ENCODE data around the gene KRTAP4-1.
"Not testable (repeated sequence)": the region's sequence is repeated elsewhere in the genome, so short reads cannot be mapped to it uniquely, and the experiment has no call there.

Gene KRTAP4-1

DNA sequence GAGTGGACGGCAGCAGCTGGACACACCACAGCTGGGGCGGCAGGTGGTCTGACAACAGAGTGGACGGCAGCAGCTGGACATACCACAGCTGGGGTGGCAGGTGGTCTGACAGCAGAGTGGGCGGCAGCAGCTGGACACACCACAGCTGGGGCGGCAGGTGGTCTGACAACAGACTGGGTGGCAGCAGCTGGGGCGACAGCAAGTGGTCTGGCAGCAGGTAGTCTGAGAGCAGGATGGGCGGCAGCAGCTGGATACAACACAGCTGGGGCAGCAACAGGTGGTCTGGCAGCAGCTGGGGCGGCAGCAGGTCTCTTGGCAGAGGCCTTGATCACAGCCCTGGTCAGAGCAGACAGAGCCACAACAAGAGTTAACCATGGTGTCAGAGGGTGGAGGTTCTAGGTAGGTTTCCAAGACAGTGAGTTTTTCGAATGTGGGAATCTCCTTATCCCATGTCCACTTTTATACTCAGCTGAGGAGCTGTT lies at the start of gene KRTAP4-1:
TSS of gene KRTAP4-1 (minus strand) at position 432 of the 482 bp plus-strand sequence. CDS start at position 375, 57 bp downstream.
- DNase-seq (ENCODE audit: low spot score): no peak

DNA sequence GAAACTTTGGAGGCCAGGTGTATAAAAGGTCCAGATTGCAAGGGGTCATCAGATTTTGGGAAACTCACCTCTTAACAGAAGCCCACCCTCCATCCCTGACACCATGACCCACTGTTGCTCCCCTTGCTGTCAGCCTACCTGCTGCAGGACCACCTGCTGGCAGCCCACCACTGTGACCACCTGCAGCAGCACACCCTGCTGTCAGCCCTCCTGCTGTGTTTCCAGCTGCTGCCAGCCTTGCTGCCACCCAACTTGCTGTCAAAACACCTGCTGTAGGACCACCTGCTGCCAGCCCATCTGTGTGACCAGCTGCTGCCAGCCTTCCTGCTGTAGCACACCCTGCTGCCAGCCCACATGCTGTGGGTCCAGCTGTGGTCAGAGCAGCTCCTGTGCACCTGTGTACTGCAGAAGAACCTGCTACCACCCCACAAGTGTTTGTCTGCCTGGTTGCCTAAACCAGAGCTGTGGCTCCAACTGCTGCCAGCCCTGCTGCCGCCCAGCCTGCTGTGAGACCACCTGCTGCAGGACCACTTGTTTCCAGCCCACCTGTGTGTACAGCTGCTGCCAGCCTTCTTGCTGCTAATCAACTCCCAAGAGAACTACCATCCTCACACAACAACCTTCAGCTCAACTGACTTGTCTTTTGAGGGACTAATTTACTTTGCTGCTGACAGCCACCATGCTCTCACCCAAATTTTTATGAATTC lies 47.8 kb upstream of the KRTAP4-1 start, which contains the start of gene KRTAP9-3:
TSS of gene KRTAP9-3 (plus strand) at position 51 of the 707 bp plus-strand sequence. CDS start at position 104, 53 bp downstream.
- not testable (repeated sequence) for DNase-seq (ENCODE audit: low spot score)

DNA sequence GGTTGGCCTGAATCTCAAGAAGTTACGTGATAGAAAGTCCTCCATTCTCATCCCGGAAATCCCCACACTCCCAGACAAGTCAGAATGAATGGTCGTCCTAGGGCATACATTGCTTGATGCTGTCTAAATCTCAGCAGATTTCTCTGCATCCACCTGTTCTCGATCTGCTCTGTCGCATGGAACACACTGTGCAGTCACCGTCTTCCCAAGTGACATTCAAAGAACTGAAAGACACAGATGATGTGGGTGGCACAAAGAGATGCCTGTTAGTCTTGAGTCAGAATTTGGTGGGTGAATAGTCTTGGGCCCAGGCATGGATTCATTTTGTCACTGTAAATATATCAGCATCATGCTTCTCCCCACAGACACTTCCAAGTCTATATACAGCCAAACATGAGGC lies 47.0 kb upstream of the KRTAP4-1 start:
- DNase-seq (ENCODE audit: low spot score): no peak

DNA sequence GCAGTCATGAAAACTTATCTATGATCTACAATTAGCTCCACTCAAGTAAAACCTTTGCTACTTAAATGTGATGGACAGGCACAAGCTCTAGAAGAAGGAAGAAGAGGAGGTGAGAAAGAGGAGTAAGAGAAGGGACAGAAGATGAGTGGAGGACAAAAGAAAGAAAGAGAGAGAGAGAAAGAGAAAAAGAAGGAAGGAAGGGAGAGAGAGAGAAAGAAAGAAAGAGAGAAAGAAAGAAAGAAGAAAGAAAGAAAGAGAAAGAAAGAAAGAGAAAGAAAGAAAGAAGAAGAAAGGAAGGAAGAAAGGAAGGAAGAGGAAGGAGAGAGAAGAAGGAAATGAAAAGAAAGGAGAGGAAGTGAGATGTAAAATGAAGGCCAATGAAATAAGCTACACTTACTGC lies 45.4 kb upstream of the KRTAP4-1 start:
- no peak for DNase-seq (ENCODE audit: low spot score)

DNA sequence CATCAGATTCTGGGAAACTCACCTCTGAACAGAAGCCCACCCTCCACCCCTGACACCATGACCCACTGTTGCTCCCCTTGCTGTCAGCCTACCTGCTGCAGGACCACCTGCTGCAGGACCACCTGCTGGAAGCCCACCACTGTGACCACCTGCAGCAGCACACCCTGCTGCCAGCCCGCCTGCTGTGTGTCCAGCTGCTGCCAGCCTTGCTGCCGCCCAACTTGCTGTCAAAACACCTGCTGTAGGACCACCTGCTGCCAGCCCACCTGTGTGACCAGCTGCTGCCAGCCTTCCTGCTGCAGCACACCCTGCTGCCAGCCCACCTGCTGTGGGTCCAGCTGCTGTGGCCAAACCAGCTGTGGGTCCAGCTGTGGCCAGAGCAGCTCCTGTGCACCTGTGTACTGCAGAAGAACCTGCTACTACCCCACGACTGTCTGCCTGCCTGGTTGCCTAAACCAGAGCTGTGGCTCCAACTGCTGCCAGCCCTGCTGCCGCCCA lies 41.9 kb upstream of the KRTAP4-1 start, which contains the start of gene KRTAP9-2:
TSS of gene KRTAP9-2 (plus strand) at position 51 of the 498 bp plus-strand sequence. CDS start at position 58, 7 bp downstream.
- not testable (repeated sequence) for DNase-seq (ENCODE audit: low spot score)

DNA sequence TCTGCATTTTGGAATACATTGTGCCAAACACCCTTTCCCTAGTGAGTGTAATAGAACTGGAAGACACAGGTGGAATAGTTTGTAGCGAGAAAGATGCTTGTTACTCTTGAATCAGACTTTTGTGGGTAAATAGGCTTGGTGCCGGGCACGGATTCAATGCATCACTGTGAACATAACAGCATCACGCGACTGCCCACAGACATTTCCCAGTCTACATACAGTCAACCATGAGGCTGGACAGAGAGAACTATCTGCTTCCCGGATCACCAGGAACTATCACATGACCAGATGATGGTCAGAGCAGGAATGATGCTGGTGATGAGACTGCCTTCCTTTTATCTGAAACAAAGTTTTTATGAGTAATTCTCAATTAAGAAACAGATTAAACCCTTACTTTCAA lies 41.3 kb upstream of the KRTAP4-1 start:
- no peak for DNase-seq (ENCODE audit: low spot score)

DNA sequence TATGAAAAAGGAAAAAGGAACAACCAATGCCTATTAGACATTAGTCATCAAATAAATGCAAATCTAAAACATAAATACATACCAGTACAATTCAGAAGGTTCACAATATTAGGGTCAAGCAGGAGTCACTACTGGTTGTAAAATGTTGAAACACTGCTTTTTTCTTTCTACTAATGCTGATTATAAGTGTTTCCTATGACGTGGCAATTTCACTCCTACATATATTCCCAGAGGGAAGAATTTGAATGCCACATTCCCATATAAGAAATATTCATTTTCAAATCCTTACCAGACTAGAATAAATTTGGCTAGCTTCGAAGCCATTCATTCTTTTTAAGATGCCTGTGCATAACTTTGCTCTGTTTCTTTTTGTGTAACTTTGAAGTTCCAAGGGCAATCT lies 39.1 kb upstream of the KRTAP4-1 start:
- no peak for DNase-seq (ENCODE audit: low spot score)

DNA sequence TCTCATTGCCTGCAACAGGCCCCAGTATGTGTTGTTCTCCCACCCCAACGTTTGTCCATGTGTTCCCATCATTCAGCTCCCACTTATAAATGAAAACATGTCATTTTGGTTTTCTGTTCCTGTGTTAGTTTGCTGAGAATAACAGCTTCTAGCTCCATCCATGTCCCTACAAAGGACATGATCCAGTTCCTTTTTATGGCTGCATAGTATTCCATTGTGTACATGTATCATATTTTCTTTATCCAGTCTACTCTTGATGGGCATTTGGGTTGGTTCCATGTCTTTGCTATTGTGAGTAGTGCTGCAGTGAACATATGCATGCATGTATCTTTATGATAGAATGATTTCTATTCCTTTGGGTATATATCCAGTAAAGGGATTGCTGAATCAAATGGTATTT lies 31.0 kb upstream of the KRTAP4-1 start:
- no peak for DNase-seq (ENCODE audit: low spot score)

DNA sequence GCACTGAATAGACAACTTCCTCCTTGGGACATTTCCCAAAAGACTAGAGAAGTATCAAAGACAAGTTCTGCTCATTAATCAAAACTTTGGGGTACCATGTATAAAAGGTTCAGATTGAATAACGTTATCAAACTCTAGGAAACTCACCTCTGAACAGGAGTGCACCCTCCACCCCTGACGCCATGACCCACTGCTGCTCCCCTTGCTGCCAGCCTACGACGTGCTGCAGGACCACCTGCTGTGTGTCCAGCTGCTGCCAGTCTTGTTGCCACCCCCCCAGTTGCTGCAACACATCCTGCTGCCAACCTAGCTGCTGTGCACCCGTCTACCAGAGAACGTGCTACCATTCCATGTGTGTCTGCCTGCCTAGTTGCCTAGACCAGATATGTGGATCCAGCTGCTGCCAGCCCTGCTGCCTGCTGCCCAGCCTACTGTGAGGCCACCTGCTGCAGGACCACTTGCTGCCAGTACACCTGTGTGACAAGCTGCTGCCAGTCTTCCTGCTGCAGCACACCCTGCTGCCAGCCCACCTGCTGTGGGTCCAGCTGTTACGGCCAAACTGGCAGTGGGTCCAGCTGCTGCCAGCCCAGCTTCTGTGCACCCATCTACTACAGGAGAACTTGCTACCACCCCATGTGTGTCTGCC lies 27.9 kb upstream of the KRTAP4-1 start:
- no peak for DNase-seq (ENCODE audit: low spot score)

DNA sequence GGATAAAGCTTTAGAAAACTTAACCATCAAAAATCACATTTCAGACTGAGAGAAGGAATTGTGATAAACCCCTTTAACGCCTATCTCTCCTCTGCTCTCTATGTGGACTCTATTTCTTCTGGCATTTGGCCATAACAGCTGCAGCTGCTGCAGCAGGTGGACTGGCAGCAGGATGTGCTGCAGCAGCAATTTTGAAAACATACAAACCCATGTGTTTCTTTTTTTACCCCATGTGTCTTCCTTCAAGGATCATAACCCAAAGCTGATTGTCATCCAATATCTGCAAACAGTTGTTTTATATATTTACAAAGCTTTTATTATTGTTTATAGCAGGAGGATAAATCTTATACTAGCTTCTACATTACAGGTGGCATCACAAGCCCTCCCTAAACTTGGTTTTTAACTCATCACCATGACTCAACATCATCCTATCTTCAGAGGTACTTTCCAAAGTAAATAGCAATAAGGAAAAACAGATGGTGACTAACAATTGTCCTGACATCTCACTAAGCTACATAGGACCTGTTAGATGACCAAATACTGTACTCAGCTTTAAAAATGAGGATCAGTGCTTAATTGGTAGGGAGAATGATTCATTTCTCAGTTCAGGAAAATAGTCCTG lies 27.2 kb upstream of the KRTAP4-1 start:
- no peak for DNase-seq (ENCODE audit: low spot score)

DNA sequence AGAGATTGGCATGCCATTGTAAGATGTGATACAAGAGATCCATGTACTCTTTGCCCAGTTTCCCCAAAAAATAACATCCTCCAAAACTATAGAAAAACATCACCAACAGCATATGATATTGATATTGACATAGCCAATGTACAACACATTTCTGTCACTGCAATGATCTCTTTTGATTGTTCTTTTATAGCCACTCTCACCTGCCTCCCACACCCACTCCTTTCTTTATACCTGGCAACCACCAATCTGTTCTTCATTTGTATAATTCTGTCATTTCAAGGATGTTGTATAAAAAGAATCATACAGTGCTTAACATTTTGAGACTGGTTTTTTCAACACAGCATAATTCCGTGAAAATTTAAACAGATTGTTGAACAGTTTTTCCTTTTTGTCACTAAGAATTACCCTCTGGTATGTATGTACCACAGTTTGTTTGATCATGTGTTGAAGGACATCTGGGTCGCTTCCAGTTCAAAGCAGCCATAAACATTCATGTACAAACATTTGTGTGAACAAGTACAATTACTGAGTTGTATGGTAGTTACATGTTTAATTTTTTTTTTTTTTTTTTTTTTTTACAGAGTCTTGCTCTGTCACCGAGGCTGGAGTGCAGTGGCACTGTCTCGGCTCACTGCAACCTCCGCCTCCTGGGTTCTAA lies 14.8 kb upstream of the KRTAP4-1 start:
- no peak for DNase-seq (ENCODE audit: low spot score)

DNA sequence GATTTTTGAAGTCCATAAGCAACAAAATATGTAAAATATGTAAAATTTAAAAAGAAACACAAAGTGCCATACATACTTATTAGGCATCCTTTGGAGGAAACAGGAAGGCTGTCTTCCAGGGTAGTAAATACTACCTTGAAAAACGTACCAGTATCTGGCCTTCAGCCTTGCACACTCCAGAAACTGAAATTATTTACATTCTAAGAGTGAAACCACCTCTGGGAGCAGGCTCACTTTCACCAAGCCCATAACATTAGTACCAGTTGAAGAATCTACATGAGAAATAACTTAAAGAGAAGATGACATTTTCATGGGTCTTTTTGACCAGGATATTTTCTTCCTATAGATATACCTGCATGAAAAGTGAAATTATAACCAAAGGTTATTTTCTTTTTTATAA lies 11.4 kb upstream of the KRTAP4-1 start:
- no peak for DNase-seq (ENCODE audit: low spot score)

DNA sequence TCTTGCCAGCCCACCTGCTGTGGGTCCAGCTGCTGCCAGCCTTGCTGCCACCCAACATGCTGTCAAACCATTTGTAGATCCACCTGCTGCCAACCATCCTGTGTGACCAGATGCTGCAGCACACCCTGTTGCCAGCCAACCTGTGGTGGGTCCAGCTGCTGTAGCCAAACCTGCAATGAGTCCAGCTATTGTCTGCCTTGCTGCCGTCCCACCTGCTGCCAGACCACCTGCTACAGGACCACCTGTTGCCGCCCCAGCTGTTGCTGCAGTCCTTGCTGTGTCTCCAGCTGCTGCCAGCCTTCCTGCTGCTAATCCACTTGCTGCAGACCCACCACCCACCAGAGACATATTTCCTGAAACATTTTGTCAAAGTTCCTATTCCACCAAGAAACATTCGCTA lies 5.6 kb upstream of the KRTAP4-1 start:
- no peak for DNase-seq (ENCODE audit: low spot score)

DNA sequence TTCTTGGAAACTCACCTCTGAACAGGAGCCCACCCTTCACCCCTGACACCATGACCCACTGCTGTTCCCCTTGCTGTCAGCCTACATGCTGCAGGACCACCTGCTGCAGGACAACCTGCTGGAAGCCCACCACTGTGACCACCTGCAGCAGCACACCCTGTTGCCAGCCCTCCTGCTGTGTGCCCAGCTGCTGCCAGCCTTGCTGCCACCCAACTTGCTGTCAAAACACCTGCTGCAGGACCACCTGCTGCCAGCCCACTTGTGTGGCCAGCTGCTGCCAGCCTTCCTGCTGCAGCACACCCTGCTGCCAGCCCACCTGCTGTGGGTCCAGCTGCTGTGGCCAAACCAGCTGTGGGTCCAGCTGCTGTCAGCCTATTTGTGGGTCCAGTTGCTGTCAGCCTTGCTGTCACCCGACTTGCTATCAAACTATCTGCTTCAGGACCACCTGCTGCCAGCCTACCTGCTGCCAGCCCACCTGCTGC lies 5.2 kb upstream of the KRTAP4-1 start, which contains the start of gene KRTAP9-1:
TSS of gene KRTAP9-1 (plus strand) at position 51 of the 482 bp plus-strand sequence. CDS start at position 51, 0 bp downstream.
- not testable (repeated sequence) for DNase-seq (ENCODE audit: low spot score)

DNA sequence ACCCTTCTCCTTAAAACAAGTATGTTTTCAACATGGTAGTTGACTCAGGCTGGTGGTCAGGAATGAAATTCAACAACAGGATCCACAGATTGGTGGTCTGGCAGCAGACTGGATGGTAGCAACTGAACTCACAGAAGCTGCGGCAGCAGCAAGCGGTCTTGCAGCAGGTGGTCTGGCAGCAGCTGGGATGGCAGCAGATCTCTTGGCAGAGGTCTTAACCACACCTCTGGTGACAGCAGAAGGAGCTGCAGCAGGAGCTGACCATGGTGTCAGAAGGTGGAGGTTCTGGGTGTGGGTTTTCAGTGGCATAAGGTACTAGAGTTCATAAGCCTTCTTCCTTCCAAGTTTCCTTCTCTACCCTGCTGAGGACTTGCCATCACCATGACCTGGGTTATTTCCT lies 2.2 kb upstream of the KRTAP4-1 start:
- DNase-seq (ENCODE audit: low spot score): no peak

DNA sequence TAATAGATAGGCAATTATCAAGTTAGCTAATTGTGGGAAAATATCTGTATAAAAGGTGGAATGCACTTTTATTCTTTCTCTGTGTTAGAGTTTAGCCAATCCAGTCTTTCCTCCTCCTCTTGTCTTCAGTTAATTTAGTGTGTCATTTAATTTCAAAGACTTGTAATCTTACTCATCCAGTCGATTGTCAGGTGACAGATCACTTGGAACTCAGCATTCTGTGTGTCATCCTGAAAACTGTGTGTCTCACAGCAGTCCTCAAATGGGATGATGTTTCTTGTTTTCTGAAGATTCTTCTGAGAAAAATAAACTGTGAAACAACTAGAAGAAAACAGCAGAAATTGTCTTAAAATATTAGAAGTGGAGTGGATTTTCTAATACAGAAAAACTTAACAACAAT lies 290 bp upstream of the KRTAP4-1 start:
- no peak for DNase-seq (ENCODE audit: low spot score)

DNA sequence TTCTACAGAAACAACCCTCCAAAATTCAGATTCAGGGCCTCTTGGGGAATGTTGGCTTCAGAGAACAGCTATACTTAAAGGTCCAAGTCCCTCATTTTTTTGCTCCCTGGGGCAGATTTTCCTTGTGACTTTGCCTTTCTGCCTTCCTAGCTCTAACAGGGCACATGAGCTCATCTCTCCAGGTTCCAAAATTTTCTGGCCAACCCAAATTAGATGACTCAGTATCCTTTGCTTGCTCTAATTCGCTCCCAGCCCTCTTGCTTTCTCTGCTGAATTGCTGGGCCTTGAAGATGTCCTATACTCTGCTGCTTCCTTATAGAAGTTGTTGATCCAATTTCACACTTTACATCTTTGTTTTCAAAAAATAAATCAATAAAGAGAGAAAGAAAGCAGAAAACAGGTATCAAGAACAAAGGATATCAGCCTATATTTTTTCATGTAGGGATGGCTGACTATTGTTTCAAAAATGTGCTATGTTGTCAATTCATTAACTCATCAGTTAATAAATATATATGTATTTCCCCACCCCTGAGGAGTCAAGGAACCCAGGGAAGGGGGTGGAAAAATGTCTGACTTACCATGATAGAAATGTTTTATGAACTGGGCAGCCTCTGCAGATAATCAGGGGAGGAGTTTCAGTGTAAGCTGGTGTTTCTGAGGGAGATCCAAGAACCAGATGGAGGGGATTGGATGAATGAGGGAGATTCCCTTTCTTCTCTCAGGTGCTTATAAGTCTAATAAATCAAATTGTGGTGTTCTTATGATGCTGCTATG lies 5.7 kb downstream of the KRTAP4-1 start:
- no peak for DNase-seq (ENCODE audit: low spot score)

DNA sequence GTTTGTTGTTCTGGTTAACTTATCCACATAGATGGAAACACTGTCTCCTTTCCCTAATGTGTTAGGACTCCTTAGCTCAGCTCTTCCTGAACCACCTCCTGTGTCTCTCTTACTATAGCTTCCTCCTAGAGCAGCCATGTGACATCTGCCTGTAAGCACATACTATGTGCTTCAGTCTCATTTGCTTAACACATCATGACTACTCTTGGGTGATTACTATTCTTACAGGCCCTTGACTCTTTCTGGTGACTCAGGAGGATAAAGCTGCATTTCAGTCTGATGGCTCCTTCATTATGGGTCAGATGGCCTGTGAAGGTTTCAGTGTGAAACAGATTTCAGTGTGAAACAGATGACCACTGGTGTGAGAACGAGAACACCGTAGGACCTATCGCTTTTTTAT lies 6.4 kb downstream of the KRTAP4-1 start:
- DNase-seq (ENCODE audit: low spot score): no peak

DNA sequence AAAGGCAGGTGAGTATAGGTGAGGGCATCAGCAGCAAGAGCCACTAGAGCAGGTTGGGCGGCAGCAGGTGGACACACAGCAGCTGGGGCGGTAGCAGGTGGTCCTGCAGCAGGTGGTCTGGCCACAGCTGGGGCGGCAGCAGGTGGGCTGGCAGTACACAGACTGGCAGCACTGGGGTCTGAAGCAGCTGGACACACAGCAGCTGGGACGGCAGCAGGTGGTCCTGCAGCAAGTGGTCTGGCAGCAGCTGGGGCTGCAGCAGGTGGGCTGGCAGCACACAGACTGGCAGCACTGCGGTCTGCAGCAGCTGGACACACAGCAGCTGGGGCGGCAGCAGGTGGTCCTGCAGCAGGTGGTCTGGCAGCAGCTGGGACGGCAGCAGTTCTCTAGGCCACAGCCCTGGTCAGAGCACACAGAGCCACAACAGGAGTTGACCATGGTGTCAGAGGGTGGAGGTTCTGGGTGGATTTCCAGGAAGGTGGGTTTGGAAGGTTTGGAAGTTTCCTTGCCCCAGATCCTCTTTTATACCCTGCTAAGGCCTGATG lies 6.9 kb downstream of the KRTAP4-1 start, which contains the start of gene KRTAP4-2:
TSS of gene KRTAP4-2 (minus strand) at position 495 of the 545 bp plus-strand sequence. CDS start at position 438, 57 bp downstream.
- no peak for DNase-seq (ENCODE audit: low spot score)

DNA sequence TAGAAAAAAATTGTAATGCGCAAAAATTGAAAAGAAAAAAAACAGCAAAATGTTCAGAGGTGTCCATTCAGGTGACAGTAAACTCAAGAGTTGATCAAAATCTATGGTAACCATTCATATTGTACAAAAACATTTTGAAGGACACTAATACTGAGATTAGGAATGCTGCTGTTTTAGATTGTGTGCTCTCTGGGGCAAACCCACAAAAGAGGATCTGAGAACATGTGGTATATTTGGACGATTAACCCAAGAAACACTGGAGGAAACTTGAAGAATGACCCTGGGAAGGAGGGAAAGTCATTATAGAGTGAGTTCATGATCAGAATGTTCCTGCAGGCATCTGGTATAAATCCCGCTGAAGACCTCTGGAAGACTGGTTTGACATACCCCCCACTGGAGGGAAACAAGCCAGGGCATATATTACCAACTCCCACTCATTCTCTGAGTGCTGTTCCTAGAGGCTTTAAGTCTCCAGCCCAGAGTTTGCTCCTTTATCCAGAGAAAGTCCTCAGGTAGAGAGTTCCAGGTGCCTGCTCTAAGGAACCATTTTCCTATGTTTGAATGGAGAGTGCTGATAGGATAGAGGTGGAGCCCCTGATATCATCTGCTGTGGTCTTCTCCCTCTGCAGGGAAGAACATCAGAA lies 7.8 kb downstream of the KRTAP4-1 start:
- DNase-seq (ENCODE audit: low spot score): no peak

Measured in CD4-positive, alpha-beta T cell treated with Interleukin-6 at 100 ng/mL for 8 hours (primary cell).